HEK293 (cell line): ENCODE results near the gene KDSR.

Experiments used
- CTCF ChIP-seq: fragments of 450-650 bp; formaldehyde crosslinking; IDR thresholded peaks from 2 replicates; pipeline ENCODE4 v1.5.1; 2016; ENCODE audit warnings: missing biosample characterization, missing genetic modification characterization
- MEIS1 ChIP-seq: sonication (generic); formaldehyde crosslinking; IDR thresholded peaks from 2 replicates; pipeline ENCODE4 v1.8.1; 2022; ENCODE audit warnings: missing genetic modification reagents, mild to moderate bottlenecking, borderline replicate concordance
- PBX3 ChIP-seq: sonication (generic); formaldehyde crosslinking; IDR thresholded peaks from 2 replicates; pipeline ENCODE4 v1.8.1; 2022; ENCODE audit warnings: mild to moderate bottlenecking, moderate library complexity, missing genetic modification reagents
- ZFP41 ChIP-seq: fragments of 450-650 bp; formaldehyde crosslinking; IDR thresholded peaks from 2 replicates; pipeline ENCODE4 v1.5.1; 2016; ENCODE audit warnings: missing biosample characterization, missing genetic modification characterization, borderline replicate concordance
- ZNF274 ChIP-seq, 2 experiments: fragments of 200-500 bp in 1 of 2; fragments of 450-650 bp in 1 of 2; sonication (Bioruptor generic) in 1 of 2; formaldehyde crosslinking in 1 of 2; IDR thresholded peaks; 2 replicates each; pipeline versions ENCODE4 v1.5.1 to v1.6.1; 2014 to 2016; ENCODE audit warnings: borderline replicate concordance in 1 of 2, inconsistent platforms in 1 of 2, low read length in 1 of 2, missing biosample characterization in 1 of 2, missing genetic modification characterization in 1 of 2
- ZNF639 ChIP-seq: fragments of 450-650 bp; formaldehyde crosslinking; IDR thresholded peaks from 2 replicates; pipeline ENCODE4 v1.5.1; 2016; ENCODE audit warnings: missing biosample characterization, missing genetic modification characterization
- TF ChIP-seq, protein P1 (sequence below): fragments of 450-650 bp; formaldehyde crosslinking; IDR thresholded peaks from 2 replicates; pipeline ENCODE4 v1.5.1; 2016; ENCODE audit warnings: missing biosample characterization, missing genetic modification characterization

DNA sequence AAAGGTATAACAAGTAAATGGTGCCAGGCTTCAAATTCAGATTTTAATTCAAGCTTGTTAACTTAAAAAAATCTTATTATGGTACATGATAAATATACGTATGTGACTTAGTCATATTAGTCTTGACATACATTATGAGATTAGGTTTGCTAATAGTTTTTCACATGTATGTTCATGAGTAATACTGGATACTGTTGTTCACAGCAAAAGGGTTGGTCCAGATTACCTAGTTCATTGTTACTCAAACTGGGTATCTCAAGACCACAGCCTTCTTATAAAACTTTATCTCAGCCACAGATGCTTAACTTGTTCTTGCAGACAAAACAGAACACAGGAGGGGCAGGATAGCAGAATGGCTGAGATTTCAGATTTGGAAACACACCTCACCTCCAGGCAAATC is 28.5 kb upstream of the KDSR start:
- no peak for TF ChIP-seq ZFP41 (tag by site-specific recombination)
- TF ChIP-seq CTCF, result no peak
- no peak for TF ChIP-seq PBX3 (CRISPR knock-in tag)
- TF ChIP-seq MEIS1 (CRISPR knock-in tag), result no peak
- TF ChIP-seq, protein P1, sequence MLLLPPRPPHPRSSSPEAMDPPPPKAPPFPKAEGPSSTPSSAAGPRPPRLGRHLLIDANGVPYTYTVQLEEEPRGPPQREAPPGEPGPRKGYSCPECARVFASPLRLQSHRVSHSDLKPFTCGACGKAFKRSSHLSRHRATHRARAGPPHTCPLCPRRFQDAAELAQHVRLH (tag by site-specific recombination), result no peak
- TF ChIP-seq ZNF639 (tag by site-specific recombination), result no peak
- no peak for TF ChIP-seq ZNF274 (IDR thresholded peaks at IDR 0.05; ENCODE audit: low read length)
- TF ChIP-seq ZNF274 (tag by site-specific recombination; IDR thresholded peaks at IDR 0.05; ENCODE audit: borderline replicate concordance), result no peak
